Transverse colon (tissue), 4 donors: ENCODE results near the gene CELF4.

Source experiments
- POLR2AphosphoS5 ChIP-seq, 3 donors: sonication (generic); formaldehyde crosslinking; IDR thresholded peaks; one replicate each; pipeline ENCODE4 v1.6.1; 2016; ENCODE audit warnings: antibody characterized with exemption in 3 of 3
- TF ChIP-seq, protein P1 (sequence below), 5 experiments: fragments of 200-600 bp in 3 of 5; fragments of 450-650 bp in 2 of 5; sonication (generic) in 3 of 5; IDR thresholded peaks; 1 replicate in 2 of 5; 2 replicates in 3 of 5; pipeline ENCODE4 v1.5.1; 2016 to 2017; ENCODE audit warnings: antibody characterized with exemption in 5 of 5, inconsistent platforms in 3 of 5, mild to moderate bottlenecking in 2 of 5, moderate library complexity in 1 of 5

DNA sequence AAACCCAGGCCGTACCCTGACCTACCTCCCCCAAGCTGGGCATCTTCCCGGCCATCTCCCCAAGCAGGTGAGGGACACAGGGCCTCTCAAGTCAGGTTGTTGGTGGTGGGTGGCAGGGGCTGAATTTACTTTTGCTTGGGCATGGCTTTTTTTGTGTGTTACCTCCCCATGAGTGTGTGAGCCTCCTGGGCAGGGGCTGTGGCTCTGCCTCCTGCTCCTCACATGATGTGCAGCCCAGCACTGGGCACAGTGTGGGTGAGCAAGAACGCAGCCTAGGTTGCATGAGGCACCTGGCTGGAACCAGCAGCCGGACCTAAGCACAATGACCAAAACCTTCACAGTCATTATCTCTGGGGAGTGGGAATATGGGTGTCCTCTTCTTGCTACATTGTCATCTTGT lies 22.3 kb downstream of the CELF4 start:
- TF ChIP-seq, protein P1, sequence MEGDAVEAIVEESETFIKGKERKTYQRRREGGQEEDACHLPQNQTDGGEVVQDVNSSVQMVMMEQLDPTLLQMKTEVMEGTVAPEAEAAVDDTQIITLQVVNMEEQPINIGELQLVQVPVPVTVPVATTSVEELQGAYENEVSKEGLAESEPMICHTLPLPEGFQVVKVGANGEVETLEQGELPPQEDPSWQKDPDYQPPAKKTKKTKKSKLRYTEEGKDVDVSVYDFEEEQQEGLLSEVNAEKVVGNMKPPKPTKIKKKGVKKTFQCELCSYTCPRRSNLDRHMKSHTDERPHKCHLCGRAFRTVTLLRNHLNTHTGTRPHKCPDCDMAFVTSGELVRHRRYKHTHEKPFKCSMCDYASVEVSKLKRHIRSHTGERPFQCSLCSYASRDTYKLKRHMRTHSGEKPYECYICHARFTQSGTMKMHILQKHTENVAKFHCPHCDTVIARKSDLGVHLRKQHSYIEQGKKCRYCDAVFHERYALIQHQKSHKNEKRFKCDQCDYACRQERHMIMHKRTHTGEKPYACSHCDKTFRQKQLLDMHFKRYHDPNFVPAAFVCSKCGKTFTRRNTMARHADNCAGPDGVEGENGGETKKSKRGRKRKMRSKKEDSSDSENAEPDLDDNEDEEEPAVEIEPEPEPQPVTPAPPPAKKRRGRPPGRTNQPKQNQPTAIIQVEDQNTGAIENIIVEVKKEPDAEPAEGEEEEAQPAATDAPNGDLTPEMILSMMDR (IDR thresholded peaks at IDR 0.05), result no peak
- no peak for TF ChIP-seq POLR2AphosphoS5 (IDR thresholded peaks at IDR 0.05)
